ENCODE measurements around the gene FCRL6. TPM values are rescaled to one million over a fixed set of nuclear protein-coding genes. Genes with fewer than 3 reads are reported as not detected.

The FCRL6 gene
- total and polyA plus RNA-seq, 2 donors (not counting 1 experiment from before 2014, with no cell fraction given) = not detected

DNA sequence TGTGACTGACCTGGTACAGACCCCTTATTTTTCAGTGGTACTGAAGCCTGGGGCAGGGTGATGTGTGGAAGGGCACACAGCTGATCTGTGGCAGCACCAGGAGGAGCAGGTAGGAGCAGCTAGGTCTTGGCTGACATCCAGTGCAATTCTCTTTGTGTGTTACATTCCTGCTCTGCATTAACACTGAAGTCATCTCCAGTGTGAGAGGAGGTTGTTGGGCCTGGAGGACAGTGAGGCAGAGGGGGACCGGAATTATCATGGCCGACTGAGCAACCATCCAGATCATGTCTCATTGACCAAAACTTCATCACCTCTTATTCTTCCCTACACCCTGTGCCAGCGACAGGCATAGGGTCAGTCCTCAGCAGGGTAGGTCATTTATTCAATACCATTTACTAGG, 26.0 kb downstream of the FCRL6 start:
- Histone ChIP-seq H4K20me1 (ENCODE audit: control insufficient read depth, extremely low read depth, insufficient read depth, low read length) (no peaks in the 10 kb centered on the region), H3K4me1 (ENCODE audit: control insufficient read depth, extremely low read depth, insufficient read depth, low read length) (peaks cover 2% of the 10 kb centered on the region), H3K27me3 (ENCODE audit: control insufficient read depth, insufficient read depth, low read length) (peaks cover 2% of the 10 kb centered on the region), H3K9ac (ENCODE audit: insufficient read depth, low read length) (no peak overlapping the region), H3K9me3 (ENCODE audit: control insufficient read depth, insufficient read depth, low read depth, low read length) (no peaks in the 10 kb centered on the region), H3K36me3 (ENCODE audit: control insufficient read depth, insufficient read depth, low read length) (no peaks in the 10 kb centered on the region), H3K4me2 (ENCODE audit: extremely low read depth, insufficient read depth, low read length) (no peak overlapping the region), H3K27ac (ENCODE audit: insufficient read depth, low read length) (no peak overlapping the region), H3K79me2 (ENCODE audit: control insufficient read depth, insufficient read depth, low read length) (no peaks in the 10 kb centered on the region), H3K4me3 (replicated peaks in 1 of 4; ENCODE audit: control extremely low read depth in 1 of 4, insufficient read depth in 1 of 4, low read depth in 3 of 4, low read length in 4 of 4) (no peak overlapping the region), H2AFZ (ENCODE audit: low read length) (no peak overlapping the region)
- TF ChIP-seq, protein P1, sequence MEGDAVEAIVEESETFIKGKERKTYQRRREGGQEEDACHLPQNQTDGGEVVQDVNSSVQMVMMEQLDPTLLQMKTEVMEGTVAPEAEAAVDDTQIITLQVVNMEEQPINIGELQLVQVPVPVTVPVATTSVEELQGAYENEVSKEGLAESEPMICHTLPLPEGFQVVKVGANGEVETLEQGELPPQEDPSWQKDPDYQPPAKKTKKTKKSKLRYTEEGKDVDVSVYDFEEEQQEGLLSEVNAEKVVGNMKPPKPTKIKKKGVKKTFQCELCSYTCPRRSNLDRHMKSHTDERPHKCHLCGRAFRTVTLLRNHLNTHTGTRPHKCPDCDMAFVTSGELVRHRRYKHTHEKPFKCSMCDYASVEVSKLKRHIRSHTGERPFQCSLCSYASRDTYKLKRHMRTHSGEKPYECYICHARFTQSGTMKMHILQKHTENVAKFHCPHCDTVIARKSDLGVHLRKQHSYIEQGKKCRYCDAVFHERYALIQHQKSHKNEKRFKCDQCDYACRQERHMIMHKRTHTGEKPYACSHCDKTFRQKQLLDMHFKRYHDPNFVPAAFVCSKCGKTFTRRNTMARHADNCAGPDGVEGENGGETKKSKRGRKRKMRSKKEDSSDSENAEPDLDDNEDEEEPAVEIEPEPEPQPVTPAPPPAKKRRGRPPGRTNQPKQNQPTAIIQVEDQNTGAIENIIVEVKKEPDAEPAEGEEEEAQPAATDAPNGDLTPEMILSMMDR (conservative IDR thresholded peaks at IDR 0.05 in 1 of 2, IDR thresholded peaks at IDR 0.05 in 1 of 2; ENCODE audit: low read depth in 1 of 2, low read length in 2 of 2) = no peak
- TF ChIP-seq EZH2 (IDR thresholded peaks at IDR 0.05; ENCODE audit: low read length, missing control alignments) = no peak
- no peak for DNase-seq (ENCODE audit: low read depth in 2 of 2)

- Histone ChIP-seq H3K9me3 (ENCODE audit: control insufficient read depth, insufficient read depth, low read depth, low read length) (no peaks in the 10 kb centered on the region), H3K27me3 (ENCODE audit: control insufficient read depth, insufficient read depth, low read length) (no peaks in the 10 kb centered on the region), H3K79me2 (ENCODE audit: control insufficient read depth, insufficient read depth, low read length) (no peaks in the 10 kb centered on the region), H3K4me1 (ENCODE audit: control insufficient read depth, extremely low read depth, insufficient read depth, low read length) (peaks cover 2% of the 10 kb centered on the region), H2AFZ (ENCODE audit: low read length) (no peak overlapping the region), H3K4me2 (ENCODE audit: extremely low read depth, insufficient read depth, low read length) (no peak overlapping the region), H3K4me3 (replicated peaks in 1 of 4; ENCODE audit: control extremely low read depth in 1 of 4, insufficient read depth in 1 of 4, low read depth in 3 of 4, low read length in 4 of 4) (no peak overlapping the region), H3K36me3 (ENCODE audit: control insufficient read depth, insufficient read depth, low read length) (no peaks in the 10 kb centered on the region), H3K9ac (ENCODE audit: insufficient read depth, low read length) (no peak overlapping the region), H4K20me1 (ENCODE audit: control insufficient read depth, extremely low read depth, insufficient read depth, low read length) (no peaks in the 10 kb centered on the region), H3K27ac (ENCODE audit: insufficient read depth, low read length) (no peak overlapping the region)
- no peak for TF ChIP-seq EZH2 (IDR thresholded peaks at IDR 0.05; ENCODE audit: low read length, missing control alignments)
- TF ChIP-seq, protein P1 (conservative IDR thresholded peaks at IDR 0.05 in 1 of 2, IDR thresholded peaks at IDR 0.05 in 1 of 2; ENCODE audit: low read depth in 1 of 2, low read length in 2 of 2) = no peak
- DNase-seq (ENCODE audit: low read depth in 2 of 2) = no peak
Observed at GRCh38 chr1:159828581-159829272, 26.6 kb downstream of the FCRL6 start.

GRCh38 chr1:159829273-159829634, 27.1 kb downstream of the FCRL6 start:
- DNase-seq (ENCODE audit: low read depth in 2 of 2) = no peak
- H3K4me1 ChIP-seq (ENCODE audit: control insufficient read depth, extremely low read depth, insufficient read depth, low read length) = peaks cover 2% of the 10 kb centered on the region
- no peak overlapping the region for H3K27ac ChIP-seq (ENCODE audit: insufficient read depth, low read length)
- no peaks in the 10 kb centered on the region for H3K79me2 ChIP-seq (ENCODE audit: control insufficient read depth, insufficient read depth, low read length)
- H3K4me2 ChIP-seq (ENCODE audit: extremely low read depth, insufficient read depth, low read length) = no peak overlapping the region
- TF ChIP-seq, protein P1 (conservative IDR thresholded peaks at IDR 0.05 in 1 of 2, IDR thresholded peaks at IDR 0.05 in 1 of 2; ENCODE audit: low read depth in 1 of 2, low read length in 2 of 2) = peak in 1 of 2 donors; percentile 11
- no peak for TF ChIP-seq EZH2 (IDR thresholded peaks at IDR 0.05; ENCODE audit: low read length, missing control alignments)
- no peak overlapping the region for H3K9ac ChIP-seq (ENCODE audit: insufficient read depth, low read length)
- no peaks in the 10 kb centered on the region for H3K27me3 ChIP-seq (ENCODE audit: control insufficient read depth, insufficient read depth, low read length)
- no peak overlapping the region for H3K4me3 ChIP-seq (replicated peaks in 1 of 4; ENCODE audit: control extremely low read depth in 1 of 4, insufficient read depth in 1 of 4, low read depth in 3 of 4, low read length in 4 of 4)
- H2AFZ ChIP-seq (ENCODE audit: low read length) = no peak overlapping the region
- H3K9me3 ChIP-seq (ENCODE audit: control insufficient read depth, insufficient read depth, low read depth, low read length) = no peaks in the 10 kb centered on the region
- H4K20me1 ChIP-seq (ENCODE audit: control insufficient read depth, extremely low read depth, insufficient read depth, low read length) = no peaks in the 10 kb centered on the region
- H3K36me3 ChIP-seq (ENCODE audit: control insufficient read depth, insufficient read depth, low read length) = no peaks in the 10 kb centered on the region

Measured in fibroblast of lung (primary cell).